ENCODE data around the gene CACNB2. TPM values are rescaled to one million over a fixed set of nuclear protein-coding genes. Genes with fewer than 3 reads are reported as not detected.

The CACNB2 gene
- total RNA-seq, 2 experiments from 2014 or later: not detected

- POLR2A ChIA-PET: no interaction called here
- no peak for ATAC-seq (ENCODE audit: low read depth)
- Mint-ChIP-seq H3K27me3 (no peaks in the 10 kb centered on the region), H3K9me3 (no peaks in the 10 kb centered on the region), H3K27ac (no peak overlapping the region), H3K36me3 (no peaks in the 10 kb centered on the region), H3K4me1 (no peaks in the 10 kb centered on the region), H3K4me3 (no peak overlapping the region)
- DNase-seq: no peak
Measured at GRCh38 chr10:18486438-18486837, 346.2 kb downstream of the CACNB2 start.

- H3K36me3 Mint-ChIP-seq: no peaks in the 10 kb centered on the region
- no peak overlapping the region for H3K27ac Mint-ChIP-seq
- POLR2A ChIA-PET: no interaction called here
- no peaks in the 10 kb centered on the region for H3K4me1 Mint-ChIP-seq
- ATAC-seq (ENCODE audit: low read depth) (no peak), DNase-seq (no peak)
- H3K4me3 Mint-ChIP-seq: no peak overlapping the region
- peaks cover 2% of the 10 kb centered on the region for H3K9me3 Mint-ChIP-seq
- H3K27me3 Mint-ChIP-seq: no peaks in the 10 kb centered on the region
Measured at GRCh38 chr10:18490755-18491154, 350.5 kb downstream of the CACNB2 start.

DNA sequence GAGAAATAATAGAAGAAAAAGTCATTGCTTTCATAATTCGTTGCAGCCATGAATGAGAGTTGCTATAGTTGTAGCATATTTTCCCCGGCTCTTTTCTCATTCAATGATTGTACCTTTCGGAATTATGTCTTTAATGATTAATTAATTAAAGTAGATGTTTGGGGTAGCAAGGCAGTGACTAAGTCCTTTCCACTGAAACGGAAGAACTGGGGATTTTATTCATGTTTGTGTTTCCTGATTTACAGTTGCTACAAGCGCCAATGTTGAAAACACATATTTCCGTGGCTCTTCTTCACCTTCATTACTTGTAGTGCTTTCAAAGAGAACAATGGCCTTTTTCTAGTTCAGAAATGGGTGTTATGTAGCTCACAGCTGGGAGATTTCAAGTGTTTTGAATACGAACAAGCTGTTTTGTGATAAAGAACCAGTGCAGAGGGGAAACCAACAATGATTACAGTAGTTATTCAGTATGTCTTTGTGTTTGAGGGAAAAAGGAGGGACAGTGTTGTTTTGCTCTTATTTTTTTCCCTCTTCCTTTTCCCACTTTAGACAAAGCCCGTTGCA lies 357.7 kb downstream of the CACNB2 start:
- no peak for ATAC-seq (ENCODE audit: low read depth)
- POLR2A ChIA-PET: no interaction called here

DNA sequence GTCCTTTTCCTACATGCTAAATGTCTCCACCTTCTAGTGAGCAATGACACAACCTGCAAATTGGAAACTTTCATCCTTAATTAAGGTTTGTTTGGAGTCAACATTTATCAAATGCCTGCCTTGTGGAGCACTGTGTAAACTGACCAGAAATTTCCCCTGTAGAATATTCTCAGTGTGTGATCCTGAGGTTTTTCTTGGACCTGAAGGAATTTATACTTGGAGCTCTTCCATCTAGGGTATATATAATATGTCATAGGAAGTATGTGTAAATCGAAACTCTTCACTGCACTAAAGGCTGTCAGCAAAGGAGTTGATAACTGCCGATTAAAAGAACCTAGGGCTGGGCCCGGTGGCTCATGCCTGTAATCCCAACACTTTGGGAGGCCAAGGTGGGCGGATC lies 358.8 kb downstream of the CACNB2 start:
- H3K4me1 Mint-ChIP-seq: peaks cover 2% of the 10 kb centered on the region
- no peak overlapping the region for H3K27ac Mint-ChIP-seq
- H3K9me3 Mint-ChIP-seq: no peaks in the 10 kb centered on the region
- no peaks in the 10 kb centered on the region for H3K36me3 Mint-ChIP-seq
- DNase-seq: no peak
- H3K27me3 Mint-ChIP-seq: no peaks in the 10 kb centered on the region
- H3K4me3 Mint-ChIP-seq: no peak overlapping the region
- ATAC-seq (ENCODE audit: low read depth): no peak
- POLR2A ChIA-PET: no interaction called here

More for the DNA sequence above, 357.7 kb downstream of the CACNB2 start:
- no peak overlapping the region for H3K27ac Mint-ChIP-seq
- no peaks in the 10 kb centered on the region for H3K9me3 Mint-ChIP-seq
- no peak for DNase-seq
- H3K4me3 Mint-ChIP-seq: no peak overlapping the region
- no peaks in the 10 kb centered on the region for H3K36me3 Mint-ChIP-seq
- H3K27me3 Mint-ChIP-seq: no peaks in the 10 kb centered on the region
- H3K4me1 Mint-ChIP-seq: peaks cover 2% of the 10 kb centered on the region

DNA sequence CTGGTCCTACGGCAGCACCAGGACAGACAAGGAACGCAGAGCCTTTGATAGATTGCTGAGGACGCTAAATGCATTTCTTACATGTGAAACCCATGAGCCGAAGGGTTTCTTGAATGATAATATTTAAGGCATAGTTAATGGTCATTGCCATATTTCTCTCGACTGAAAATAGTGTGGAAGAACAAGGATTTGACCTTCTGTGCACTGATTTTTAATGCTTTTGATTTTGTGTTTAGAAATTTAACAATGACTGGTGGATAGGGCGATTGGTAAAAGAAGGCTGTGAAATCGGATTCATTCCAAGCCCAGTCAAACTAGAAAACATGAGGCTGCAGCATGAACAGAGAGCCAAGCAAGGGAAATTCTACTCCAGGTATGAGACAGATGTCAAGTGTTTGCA lies 360.4 kb downstream of the CACNB2 start:
- H3K4me1 Mint-ChIP-seq: peaks cover 2% of the 10 kb centered on the region
- H3K27ac Mint-ChIP-seq: no peak overlapping the region
- no peaks in the 10 kb centered on the region for H3K36me3 Mint-ChIP-seq
- no peak overlapping the region for H3K4me3 Mint-ChIP-seq
- H3K9me3 Mint-ChIP-seq: no peaks in the 10 kb centered on the region
- no peaks in the 10 kb centered on the region for H3K27me3 Mint-ChIP-seq
- no peak for DNase-seq
- no peak for ATAC-seq (ENCODE audit: low read depth)
- POLR2A ChIA-PET: no interaction called here

GRCh38 chr10:18501198-18501597 lies 361.0 kb downstream of the CACNB2 start:
- no peak for DNase-seq
- Mint-ChIP-seq H3K27ac (no peak overlapping the region), H3K9me3 (no peaks in the 10 kb centered on the region), H3K4me1 (peaks cover 2% of the 10 kb centered on the region), H3K36me3 (no peaks in the 10 kb centered on the region), H3K4me3 (no peak overlapping the region), H3K27me3 (no peaks in the 10 kb centered on the region)
- no peak for ATAC-seq (ENCODE audit: low read depth)
- POLR2A ChIA-PET: no interaction called here

- Mint-ChIP-seq H3K9me3 (no peaks in the 10 kb centered on the region), H3K36me3 (no peaks in the 10 kb centered on the region), H3K4me3 (no peak overlapping the region), H3K27me3 (no peaks in the 10 kb centered on the region), H3K4me1 (peaks cover 2% of the 10 kb centered on the region), H3K27ac (no peak overlapping the region)
- POLR2A ChIA-PET: no interaction called here
- ATAC-seq (ENCODE audit: low read depth): no peak
- no peak for DNase-seq
Measured at GRCh38 chr10:18501629-18502028, 361.4 kb downstream of the CACNB2 start.

DNA sequence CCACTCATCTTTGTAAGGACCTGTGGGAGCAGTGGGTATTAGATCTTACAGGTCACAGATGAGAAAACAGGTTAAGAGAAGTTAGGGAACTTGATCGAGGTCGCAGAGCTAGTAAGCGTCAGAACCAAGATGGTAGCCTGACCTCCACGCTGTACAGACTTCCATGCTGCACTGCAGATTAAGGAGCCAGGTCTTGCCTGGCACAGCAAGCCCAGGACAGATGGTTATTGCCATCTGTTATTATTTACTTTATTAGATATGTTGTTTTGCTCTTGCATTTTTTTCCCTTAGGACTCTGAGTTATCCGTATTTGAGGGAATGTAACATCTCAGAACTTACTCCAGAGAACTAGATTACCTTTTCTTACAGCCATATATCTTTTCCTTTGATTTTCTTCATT lies 363.9 kb downstream of the CACNB2 start:
- Mint-ChIP-seq H3K36me3 (no peaks in the 10 kb centered on the region), H3K4me1 (peaks cover 2% of the 10 kb centered on the region), H3K27ac (no peak overlapping the region), H3K9me3 (no peaks in the 10 kb centered on the region), H3K4me3 (no peak overlapping the region), H3K27me3 (no peaks in the 10 kb centered on the region)
- ATAC-seq (ENCODE audit: low read depth) (no peak), DNase-seq (no peak)
- POLR2A ChIA-PET: no interaction called here

GRCh38 chr10:18505456-18506118 lies 365.4 kb downstream of the CACNB2 start:
- ATAC-seq (ENCODE audit: low read depth) (no peak), DNase-seq (no peak)
- Mint-ChIP-seq H3K4me1 (peaks cover 2% of the 10 kb centered on the region), H3K4me3 (no peak overlapping the region), H3K9me3 (no peaks in the 10 kb centered on the region), H3K27me3 (no peaks in the 10 kb centered on the region), H3K27ac (no peak overlapping the region), H3K36me3 (no peaks in the 10 kb centered on the region)
- POLR2A ChIA-PET: no interaction called here

GRCh38 chr10:18508587-18508986 lies 368.4 kb downstream of the CACNB2 start:
- Mint-ChIP-seq H3K36me3 (peaks cover 4% of the 10 kb centered on the region), H3K27me3 (no peaks in the 10 kb centered on the region), H3K4me3 (no peak overlapping the region), H3K4me1 (no peaks in the 10 kb centered on the region), H3K9me3 (peaks cover 6% of the 10 kb centered on the region), H3K27ac (no peak overlapping the region)
- POLR2A ChIA-PET: no interaction called here
- DNase-seq (no peak), ATAC-seq (ENCODE audit: low read depth) (no peak)

DNA sequence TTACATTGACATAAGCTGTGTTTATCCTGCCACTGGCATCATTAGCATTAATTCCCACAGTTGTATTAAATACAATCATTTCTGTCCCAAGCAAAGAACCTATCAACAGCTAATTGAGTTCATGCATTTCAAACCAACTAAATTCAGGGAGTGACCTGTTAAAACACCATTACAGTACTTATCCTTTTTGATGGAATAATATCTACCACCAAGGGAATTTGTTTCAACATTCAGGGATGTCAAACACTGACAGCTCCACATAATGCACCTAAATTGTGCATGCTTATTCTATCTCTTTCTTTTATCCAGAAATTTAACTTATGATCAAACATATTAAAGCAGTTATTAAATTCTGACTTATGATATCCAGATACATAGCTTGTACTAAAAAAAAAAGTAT lies 374.3 kb downstream of the CACNB2 start:
- H3K4me1 Mint-ChIP-seq: no peaks in the 10 kb centered on the region
- POLR2A ChIA-PET: no interaction called here
- H3K4me3 Mint-ChIP-seq: no peak overlapping the region
- peaks cover 4% of the 10 kb centered on the region for H3K36me3 Mint-ChIP-seq
- H3K27ac Mint-ChIP-seq: no peak overlapping the region
- H3K27me3 Mint-ChIP-seq: no peaks in the 10 kb centered on the region
- no peak for ATAC-seq (ENCODE audit: low read depth)
- no peak for DNase-seq
- H3K9me3 Mint-ChIP-seq: peaks cover 9% of the 10 kb centered on the region

DNA sequence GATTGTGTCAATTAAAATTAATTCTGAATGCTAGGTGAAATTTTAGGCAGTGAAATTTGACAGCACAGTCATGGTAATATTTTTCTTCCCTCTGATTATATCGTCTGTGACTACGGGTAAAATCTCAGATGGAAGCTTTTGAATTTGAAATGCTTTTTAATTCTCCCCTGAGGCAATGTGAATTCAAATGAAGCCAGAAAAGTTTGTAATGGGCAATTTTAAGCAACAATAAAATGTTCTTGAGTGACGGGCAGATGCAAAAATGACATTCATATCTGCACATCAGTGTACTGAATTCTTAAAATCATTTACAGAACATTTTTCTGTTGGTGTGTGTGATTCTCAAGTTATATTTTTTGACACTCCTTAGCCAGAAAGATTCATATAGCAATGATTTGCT lies 376.6 kb downstream of the CACNB2 start:
- Mint-ChIP-seq H3K4me1 (no peaks in the 10 kb centered on the region), H3K36me3 (peaks cover 4% of the 10 kb centered on the region), H3K9me3 (peaks cover 7% of the 10 kb centered on the region), H3K27ac (no peak overlapping the region), H3K27me3 (no peaks in the 10 kb centered on the region), H3K4me3 (no peak overlapping the region)
- ATAC-seq (ENCODE audit: low read depth) (no peak), DNase-seq (no peak)
- POLR2A ChIA-PET: no interaction called here

DNA sequence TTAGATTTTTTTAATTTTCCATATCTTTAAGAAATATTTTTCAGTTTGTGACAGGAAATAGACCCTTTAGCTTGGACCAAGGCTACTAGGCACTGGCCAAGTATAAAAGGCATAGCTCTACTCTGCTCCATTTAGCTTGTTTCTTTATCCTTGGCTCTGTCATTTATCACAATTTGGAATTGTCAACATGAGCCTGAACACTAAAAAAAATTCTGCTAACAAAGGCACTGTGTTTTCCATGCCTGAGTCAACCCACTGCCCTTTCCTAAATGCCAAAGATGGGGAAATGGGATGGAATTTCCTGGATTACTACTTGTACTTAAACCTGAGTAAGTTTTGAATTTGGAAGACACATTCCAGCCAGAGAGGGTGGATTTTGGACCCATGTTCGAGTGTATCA lies 382.8 kb downstream of the CACNB2 start:
- H3K27ac Mint-ChIP-seq: no peak overlapping the region
- H3K4me1 Mint-ChIP-seq: no peaks in the 10 kb centered on the region
- H3K36me3 Mint-ChIP-seq: peaks cover 3% of the 10 kb centered on the region
- no peaks in the 10 kb centered on the region for H3K27me3 Mint-ChIP-seq
- DNase-seq (no peak), ATAC-seq (ENCODE audit: low read depth) (no peak)
- POLR2A ChIA-PET: no interaction called here
- no peaks in the 10 kb centered on the region for H3K9me3 Mint-ChIP-seq
- no peak overlapping the region for H3K4me3 Mint-ChIP-seq

GRCh38 chr10:18523858-18524257 lies 383.6 kb downstream of the CACNB2 start:
- DNase-seq: no peak
- no peaks in the 10 kb centered on the region for H3K27me3 Mint-ChIP-seq
- no peak overlapping the region for H3K4me3 Mint-ChIP-seq
- H3K9me3 Mint-ChIP-seq: no peaks in the 10 kb centered on the region
- peaks cover 3% of the 10 kb centered on the region for H3K36me3 Mint-ChIP-seq
- no peak for ATAC-seq (ENCODE audit: low read depth)
- H3K4me1 Mint-ChIP-seq: no peaks in the 10 kb centered on the region
- POLR2A ChIA-PET: no interaction called here
- no peak overlapping the region for H3K27ac Mint-ChIP-seq

- no peak for DNase-seq
- Mint-ChIP-seq H3K4me1 (no peaks in the 10 kb centered on the region), H3K36me3 (peaks cover 17% of the 10 kb centered on the region), H3K4me3 (no peak overlapping the region), H3K27ac (no peak overlapping the region), H3K27me3 (no peaks in the 10 kb centered on the region), H3K9me3 (peaks cover 2% of the 10 kb centered on the region)
- POLR2A ChIA-PET: no interaction called here
- no peak for ATAC-seq (ENCODE audit: low read depth)
Measured at GRCh38 chr10:18527687-18528086, 387.5 kb downstream of the CACNB2 start.
